NCI-H1048 (cell line): ENCODE data around the gene SUCLG2.

Experiments used
- DNase-seq: peaks from one replicate; lab custom pipeline; 2025; lab: John Stamatoyannopoulos, UW

Gene SUCLG2

GRCh38 chr3:67509471-67510075 lies 144.8 kb downstream of the SUCLG2 start:
- no peak for DNase-seq

GRCh38 chr3:67507584-67507983 lies 146.8 kb downstream of the SUCLG2 start:
- no peak for DNase-seq

GRCh38 chr3:67500709-67501108 lies 153.7 kb downstream of the SUCLG2 start:
- no peak for DNase-seq

GRCh38 chr3:67497746-67498145 lies 156.7 kb downstream of the SUCLG2 start:
- DNase-seq: no peak

- no peak for DNase-seq
These were observed 158.7 kb downstream of the SUCLG2 start for GRCh38 chr3:67495751-67496150.

- no peak for DNase-seq
These were observed 160.6 kb downstream of the SUCLG2 start for GRCh38 chr3:67493808-67494207.

GRCh38 chr3:67490658-67491057 lies 163.8 kb downstream of the SUCLG2 start:
- no peak for DNase-seq

- DNase-seq: no peak
These were observed 164.6 kb downstream of the SUCLG2 start for GRCh38 chr3:67489816-67490215.

- no peak for DNase-seq
These were observed 166.8 kb downstream of the SUCLG2 start for GRCh38 chr3:67487564-67488114.

GRCh38 chr3:67486883-67487282 lies 167.5 kb downstream of the SUCLG2 start:
- DNase-seq: no peak

- DNase-seq: no peak
These were observed 170.3 kb downstream of the SUCLG2 start for GRCh38 chr3:67484085-67484484.

GRCh38 chr3:67481126-67481525 lies 173.3 kb downstream of the SUCLG2 start:
- DNase-seq: no peak

GRCh38 chr3:67478423-67478822 lies 176.0 kb downstream of the SUCLG2 start:
- no peak for DNase-seq

- DNase-seq: no peak
These were observed 180.1 kb downstream of the SUCLG2 start for GRCh38 chr3:67474311-67474710.

- no peak for DNase-seq
These were observed 181.7 kb downstream of the SUCLG2 start for GRCh38 chr3:67472674-67473201.

GRCh38 chr3:67470207-67470606 lies 184.2 kb downstream of the SUCLG2 start:
- DNase-seq: no peak

GRCh38 chr3:67468511-67468910 lies 185.9 kb downstream of the SUCLG2 start:
- DNase-seq: no peak

- no peak for DNase-seq
These were observed 190.8 kb downstream of the SUCLG2 start for GRCh38 chr3:67463656-67464055.

GRCh38 chr3:67462187-67462586 lies 192.2 kb downstream of the SUCLG2 start:
- no peak for DNase-seq

GRCh38 chr3:67461667-67462142 lies 192.7 kb downstream of the SUCLG2 start:
- no peak for DNase-seq

GRCh38 chr3:67460841-67461510 lies 193.4 kb downstream of the SUCLG2 start:
- no peak for DNase-seq

GRCh38 chr3:67459796-67460195 lies 194.6 kb downstream of the SUCLG2 start:
- DNase-seq: no peak

- no peak for DNase-seq
These were observed 195.4 kb downstream of the SUCLG2 start for GRCh38 chr3:67458896-67459530.
